ENCODE data around the gene S100B. TPM values are rescaled to one million over a fixed set of nuclear protein-coding genes. Genes with fewer than 3 reads are reported as not detected.
"Not testable (repeated sequence)": the region's sequence is repeated elsewhere in the genome, so short reads cannot be mapped to it uniquely, and the experiment has no call there.

Gene S100B
- total RNA-seq, 5 donors from 2014 or later (not counting 1 experiment from before 2014, with no cell fraction given), result 0.49 to 11.4 (median 8.9) TPM

DNA sequence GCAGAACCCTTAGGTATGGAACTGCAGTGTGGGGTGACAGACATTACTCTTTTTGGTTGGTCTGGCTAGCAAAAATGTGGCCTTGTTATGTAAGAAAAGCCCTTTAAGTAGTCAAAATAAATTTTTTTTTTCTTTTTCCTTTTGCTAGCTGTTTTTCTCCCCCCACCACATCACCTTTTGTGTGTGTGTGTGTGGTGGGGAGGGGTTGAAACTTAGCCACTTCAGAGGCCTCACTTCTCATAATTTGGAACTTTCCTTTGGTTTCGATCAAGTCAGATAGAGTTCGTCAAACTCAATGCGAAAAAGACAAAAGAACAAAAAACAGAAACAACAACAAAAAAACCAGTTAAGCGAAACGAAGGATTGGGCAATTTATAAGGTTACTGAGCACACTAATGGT is 28.7 kb upstream of the S100B start:
- peak in 2 of 4 experiments; percentile 11 to 40 for ATAC-seq (replicated peaks in 1 of 4)
- H3K36me3 Mint-ChIP-seq, result peaks cover 8% of the 10 kb centered on the region
- no peaks in the 10 kb centered on the region for H3K9me3 Mint-ChIP-seq
- Histone ChIP-seq H3K4me1 (ENCODE audit: control insufficient read depth in 1 of 2, extremely low read depth in 1 of 2, insufficient read depth in 2 of 2, low read length in 2 of 2) (peaks cover 37 to 44% of the 10 kb centered on the region in 2 experiments), H3K4me3 (ENCODE audit: control insufficient read depth in 1 of 2, extremely low read depth in 1 of 2, low read length in 1 of 2) (no peak overlapping the region), H3K36me3 (ENCODE audit: control insufficient read depth in 2 of 2, extremely low read depth in 1 of 2, insufficient read depth in 1 of 2, low read length in 1 of 2) (peaks cover 0 to 4% of the 10 kb centered on the region in 2 donors), H3K9me3 (no peaks in the 10 kb centered on the region), H3K27ac (ENCODE audit: low read length) (peak overlapping the region; percentile 82), H3K27me3 (replicated peaks in 1 of 2; ENCODE audit: control insufficient read depth in 2 of 2, extremely low read depth in 1 of 2, insufficient read depth in 2 of 2, low read length in 1 of 2) (no peaks in the 10 kb centered on the region)
- ChIA-PET CTCF (interaction anchor here in 1 of 2 donors (0.8 to 1.8 kb wide), 4 partner anchors 81 to 134 kb away, joined by 3 to 7 read pairs (median 3); no protein-coding TSS in a partner anchor), POLR2A (interaction anchor here (0.6 to 1.3 kb wide), 2 partner anchors 74 to 82 kb away, joined by 3 to 4 read pairs; no protein-coding TSS in a partner anchor)
- H3K27me3 Mint-ChIP-seq, result no peaks in the 10 kb centered on the region
- DNase-seq, result peak in 25 of 35 experiments; percentile 22 to 71 (median 39)
- peak overlapping the region; percentile 93 to 98 for H3K27ac Mint-ChIP-seq
- whole genome bisulfite sequencing (ENCODE audit: insufficient coverage), result no CpG with 5 or more reads among the region's 5 CpGs
- peaks cover 65 to 71% (median 69%) of the 10 kb centered on the region in 3 donors for H3K4me1 Mint-ChIP-seq
- peak overlapping the region; percentile 95 to 100 (median 97) for H3K4me3 Mint-ChIP-seq

DNA sequence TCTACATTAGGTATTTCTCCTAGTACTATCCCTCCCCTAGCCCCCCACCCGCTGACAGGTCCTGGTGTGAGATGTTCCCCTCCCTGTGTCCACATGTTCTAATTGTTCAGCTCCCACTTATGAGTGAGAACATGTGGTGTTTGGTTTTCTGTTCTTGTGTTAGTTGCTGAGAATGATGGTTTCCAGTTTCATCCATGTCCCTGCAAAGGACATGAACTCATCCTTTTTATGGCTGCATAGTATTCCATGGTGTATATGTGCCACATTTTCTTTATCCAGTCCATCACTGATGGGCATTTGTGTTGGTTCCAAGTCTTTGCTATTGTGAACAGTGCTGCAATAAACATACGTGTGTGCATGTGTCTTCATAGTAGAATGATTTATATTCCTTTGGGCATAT is 26.0 kb upstream of the S100B start:
- H3K4me1 Mint-ChIP-seq, result peaks cover 62 to 73% (median 66%) of the 10 kb centered on the region in 3 donors

DNA sequence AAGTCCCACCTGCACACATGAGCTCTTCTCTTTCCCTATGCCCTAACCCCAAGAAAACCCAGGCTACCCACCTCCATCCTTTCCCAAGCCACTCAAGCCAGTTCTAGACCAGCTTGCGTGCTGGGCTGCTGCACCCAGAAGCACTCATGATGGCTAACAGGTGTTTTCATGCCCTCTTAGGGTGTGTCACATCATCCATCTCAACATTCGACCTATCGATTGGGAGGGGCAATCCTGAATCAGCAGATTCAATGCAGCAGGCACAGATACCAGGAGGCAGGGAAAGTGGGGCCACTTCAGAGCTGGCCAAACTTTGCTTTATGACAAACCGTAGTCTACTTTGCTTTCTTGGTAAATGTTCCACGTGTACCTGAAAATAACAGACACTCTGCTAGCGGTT is 24.0 kb upstream of the S100B start:
- Mint-ChIP-seq H3K9me3 (peaks cover 0 to 8% (median 0%) of the 10 kb centered on the region in 3 donors), H3K4me1 (peaks cover 55 to 73% (median 60%) of the 10 kb centered on the region in 3 donors), H3K27ac (peak overlapping the region in 1 of 2 donors; percentile 96), H3K4me3 (no peak overlapping the region), H3K36me3 (peaks cover 5% of the 10 kb centered on the region), H3K27me3 (no peaks in the 10 kb centered on the region)
- no peaks in the 10 kb centered on the region for H3K36me3 ChIP-seq (ENCODE audit: control insufficient read depth in 2 of 2, extremely low read depth in 1 of 2, insufficient read depth in 1 of 2, low read length in 1 of 2)
- H3K4me1 ChIP-seq (ENCODE audit: control insufficient read depth in 1 of 2, extremely low read depth in 1 of 2, insufficient read depth in 2 of 2, low read length in 2 of 2), result peaks cover 36 to 59% of the 10 kb centered on the region in 2 experiments
- ChIA-PET POLR2A (interaction anchor here in 1 of 2 donors (0.9 kb wide), 1 partner anchor 32 kb away, joined by 3 read pairs; no protein-coding TSS in a partner anchor), CTCF (no interaction called here)
- no peaks in the 10 kb centered on the region for H3K27me3 ChIP-seq (replicated peaks in 1 of 2; ENCODE audit: control insufficient read depth in 2 of 2, extremely low read depth in 1 of 2, insufficient read depth in 2 of 2, low read length in 1 of 2)
- DNase-seq, result no peak
- 100% methylated on average over 5 of the region's 6 CpGs for WGBS (ENCODE audit: insufficient coverage)
- H3K4me3 ChIP-seq (ENCODE audit: control insufficient read depth in 1 of 2, extremely low read depth in 1 of 2, low read length in 1 of 2), result no peak overlapping the region
- no peak overlapping the region for H3K27ac ChIP-seq (ENCODE audit: low read length)
- no peak for ATAC-seq (replicated peaks in 1 of 4)
- no peaks in the 10 kb centered on the region for H3K9me3 ChIP-seq

More for the DNA sequence above, 26.0 kb upstream of the S100B start:
- CTCF ChIA-PET; ATAC-seq (replicated peaks in 1 of 4); H3K4me3 ChIP-seq (ENCODE audit: control insufficient read depth in 1 of 2, extremely low read depth in 1 of 2, low read length in 1 of 2); H3K4me3 Mint-ChIP-seq; H3K9me3 ChIP-seq; POLR2A ChIA-PET; H3K9me3 Mint-ChIP-seq; H3K27me3 Mint-ChIP-seq; H3K27ac ChIP-seq (ENCODE audit: low read length); H3K27me3 ChIP-seq (replicated peaks in 1 of 2; ENCODE audit: control insufficient read depth in 2 of 2, extremely low read depth in 1 of 2, insufficient read depth in 2 of 2, low read length in 1 of 2); H3K36me3 ChIP-seq (ENCODE audit: control insufficient read depth in 2 of 2, extremely low read depth in 1 of 2, insufficient read depth in 1 of 2, low read length in 1 of 2); H3K36me3 Mint-ChIP-seq; DNase-seq: not testable (repeated sequence)
- WGBS (ENCODE audit: insufficient coverage), result no CpG with 5 or more reads among the region's 2 CpGs
- H3K27ac Mint-ChIP-seq, result peak overlapping the region in 1 of 2 donors; percentile 58
- peaks cover 46 to 55% of the 10 kb centered on the region in 2 experiments for H3K4me1 ChIP-seq (ENCODE audit: control insufficient read depth in 1 of 2, extremely low read depth in 1 of 2, insufficient read depth in 2 of 2, low read length in 2 of 2)

DNA sequence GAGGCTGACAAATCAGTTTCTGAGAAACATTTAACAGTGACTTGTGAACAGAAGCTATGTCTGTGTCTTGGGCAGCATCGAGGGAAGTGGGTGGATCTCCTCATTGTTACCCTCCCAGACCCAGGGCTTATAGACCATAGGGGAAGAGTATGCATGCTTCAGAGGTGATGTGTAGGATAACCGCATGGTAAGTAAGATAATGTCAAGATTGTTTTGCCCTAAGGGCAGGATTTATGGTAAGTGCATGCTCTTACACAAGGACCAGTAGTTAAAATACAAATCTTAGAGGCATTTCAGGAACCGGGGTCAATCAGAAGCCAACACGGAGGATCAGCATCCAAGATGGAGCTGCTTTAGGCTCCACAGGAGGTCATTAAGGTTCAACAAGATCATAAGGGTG is 22.8 kb upstream of the S100B start:
- H3K36me3 Mint-ChIP-seq, result peaks cover 5% of the 10 kb centered on the region
- no peaks in the 10 kb centered on the region for H3K27me3 Mint-ChIP-seq
- H3K4me3 Mint-ChIP-seq, result peak overlapping the region in 1 of 3 donors; percentile 63
- Histone ChIP-seq H3K27ac (ENCODE audit: low read length) (peak overlapping the region; percentile 24), H3K4me1 (ENCODE audit: control insufficient read depth in 1 of 2, extremely low read depth in 1 of 2, insufficient read depth in 2 of 2, low read length in 2 of 2) (peaks cover 33 to 58% of the 10 kb centered on the region in 2 experiments), H3K27me3 (replicated peaks in 1 of 2; ENCODE audit: control insufficient read depth in 2 of 2, extremely low read depth in 1 of 2, insufficient read depth in 2 of 2, low read length in 1 of 2) (no peaks in the 10 kb centered on the region), H3K4me3 (ENCODE audit: control insufficient read depth in 1 of 2, extremely low read depth in 1 of 2, low read length in 1 of 2) (no peak overlapping the region), H3K9me3 (no peaks in the 10 kb centered on the region), H3K36me3 (ENCODE audit: control insufficient read depth in 2 of 2, extremely low read depth in 1 of 2, insufficient read depth in 1 of 2, low read length in 1 of 2) (no peaks in the 10 kb centered on the region)
- WGBS (ENCODE audit: insufficient coverage), result 96% methylated on average over 3 of the region's 4 CpGs
- DNase-seq (no peak), ATAC-seq (replicated peaks in 1 of 4) (no peak)
- ChIA-PET POLR2A (interaction anchor here in 1 of 2 donors (0.9 kb wide), 1 partner anchor 31 kb away, joined by 3 read pairs; no protein-coding TSS in a partner anchor), CTCF (no interaction called here)
- H3K4me1 Mint-ChIP-seq, result peaks cover 49 to 66% (median 54%) of the 10 kb centered on the region in 3 donors
- H3K27ac Mint-ChIP-seq, result peak overlapping the region; percentile 53 to 96
- H3K9me3 Mint-ChIP-seq, result peaks cover 0 to 8% (median 0%) of the 10 kb centered on the region in 3 donors

DNA sequence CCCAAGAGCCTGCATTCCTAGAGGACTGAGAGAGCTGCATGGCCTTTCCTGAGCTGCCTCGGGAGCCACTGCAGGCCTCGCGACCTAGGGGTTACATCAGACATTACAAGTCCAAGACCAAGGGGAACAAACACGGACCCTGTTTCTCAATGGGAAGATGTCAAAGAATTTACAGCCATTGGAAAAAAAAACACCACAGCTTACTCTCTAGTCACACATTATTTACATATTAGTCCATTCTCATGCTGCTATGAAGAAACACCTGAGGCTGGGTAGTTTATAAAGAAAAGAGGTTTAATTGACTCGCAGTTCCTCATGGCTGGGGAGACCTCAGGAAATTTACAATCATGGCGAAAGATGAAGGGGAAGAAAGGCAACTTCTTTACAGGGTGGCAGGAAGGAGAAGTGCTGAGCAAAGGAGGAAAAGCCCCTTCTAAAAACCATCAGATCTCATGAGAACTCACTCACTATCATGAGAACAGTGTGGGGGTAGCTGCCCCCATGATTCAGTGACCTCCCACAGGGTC is 22.2 kb upstream of the S100B start:
- H3K36me3 ChIP-seq (ENCODE audit: control insufficient read depth in 2 of 2, extremely low read depth in 1 of 2, insufficient read depth in 1 of 2, low read length in 1 of 2), result no peaks in the 10 kb centered on the region
- DNase-seq (no peak), ATAC-seq (replicated peaks in 1 of 4) (no peak)
- peaks cover 31 to 65% of the 10 kb centered on the region in 2 experiments for H3K4me1 ChIP-seq (ENCODE audit: control insufficient read depth in 1 of 2, extremely low read depth in 1 of 2, insufficient read depth in 2 of 2, low read length in 2 of 2)
- CTCF ChIA-PET, result no interaction called here
- H3K4me3 Mint-ChIP-seq, result peak overlapping the region in 1 of 3 donors; percentile 63
- peak overlapping the region; percentile 58 for H3K27ac ChIP-seq (ENCODE audit: low read length)
- peaks cover 0 to 8% (median 0%) of the 10 kb centered on the region in 3 donors for H3K9me3 Mint-ChIP-seq
- H3K27me3 ChIP-seq (replicated peaks in 1 of 2; ENCODE audit: control insufficient read depth in 2 of 2, extremely low read depth in 1 of 2, insufficient read depth in 2 of 2, low read length in 1 of 2), result no peaks in the 10 kb centered on the region
- H3K4me1 Mint-ChIP-seq, result peaks cover 49 to 66% (median 54%) of the 10 kb centered on the region in 3 donors
- no peaks in the 10 kb centered on the region for H3K27me3 Mint-ChIP-seq
- no peaks in the 10 kb centered on the region for H3K9me3 ChIP-seq
- H3K36me3 Mint-ChIP-seq, result peaks cover 5% of the 10 kb centered on the region
- WGBS (ENCODE audit: insufficient coverage), result no CpG with 5 or more reads among the region's 6 CpGs
- H3K4me3 ChIP-seq (ENCODE audit: control insufficient read depth in 1 of 2, extremely low read depth in 1 of 2, low read length in 1 of 2), result peak overlapping the region in 1 of 2 donors; percentile 23
- POLR2A ChIA-PET, result interaction anchor here (0.8 to 1.0 kb wide), 2 partner anchors 8 to 22 kb away, joined by 4 to 6 read pairs; partner anchors contain the start of gene S100B (in 1 of the 2)
- H3K27ac Mint-ChIP-seq, result peak overlapping the region; percentile 87 to 96

DNA sequence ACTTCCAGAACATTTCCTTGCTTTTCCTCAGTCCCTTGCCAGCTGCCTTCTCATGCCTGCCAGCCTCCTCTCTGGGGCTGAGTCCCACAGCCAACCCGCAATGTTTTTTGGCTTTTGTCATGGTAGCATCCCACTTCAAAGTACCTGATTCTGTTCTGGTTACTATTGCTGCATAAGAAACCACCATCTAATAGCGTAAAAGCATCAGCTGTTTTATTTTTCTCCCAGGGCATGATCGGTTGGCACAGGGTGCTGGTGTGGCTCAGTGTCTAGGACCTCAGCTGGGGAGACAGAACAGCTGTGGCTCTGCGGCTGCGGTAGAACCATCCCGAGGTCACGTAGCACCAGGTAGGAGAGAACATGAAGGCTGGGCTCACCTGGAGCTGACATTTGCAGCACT is 21.7 kb upstream of the S100B start:
- peaks cover 51 to 71% (median 59%) of the 10 kb centered on the region in 3 donors for H3K4me1 Mint-ChIP-seq
- ATAC-seq (replicated peaks in 1 of 4) (peak; percentile 38 to 78 (median 44)), DNase-seq (peak in 30 of 35 experiments; percentile 10 to 77 (median 41))
- no peaks in the 10 kb centered on the region for H3K27me3 Mint-ChIP-seq
- peaks cover 5% of the 10 kb centered on the region for H3K36me3 Mint-ChIP-seq
- H3K4me3 Mint-ChIP-seq, result peak overlapping the region in 1 of 3 donors; percentile 63
- Histone ChIP-seq H3K36me3 (ENCODE audit: control insufficient read depth in 2 of 2, extremely low read depth in 1 of 2, insufficient read depth in 1 of 2, low read length in 1 of 2) (no peaks in the 10 kb centered on the region), H3K9me3 (no peaks in the 10 kb centered on the region), H3K27ac (ENCODE audit: low read length) (peak overlapping the region; percentile 58), H3K4me1 (ENCODE audit: control insufficient read depth in 1 of 2, extremely low read depth in 1 of 2, insufficient read depth in 2 of 2, low read length in 2 of 2) (peaks cover 35 to 70% of the 10 kb centered on the region in 2 experiments), H3K27me3 (replicated peaks in 1 of 2; ENCODE audit: control insufficient read depth in 2 of 2, extremely low read depth in 1 of 2, insufficient read depth in 2 of 2, low read length in 1 of 2) (no peaks in the 10 kb centered on the region), H3K4me3 (ENCODE audit: control insufficient read depth in 1 of 2, extremely low read depth in 1 of 2, low read length in 1 of 2) (no peak overlapping the region)
- 44% methylated on average over 6 of the region's 7 CpGs for WGBS (ENCODE audit: insufficient coverage)
- CTCF ChIA-PET, result interaction anchor here in 1 of 2 donors (0.5 kb wide), 1 partner anchor 301 kb away, joined by 3 read pairs; no protein-coding TSS in a partner anchor
- peak overlapping the region; percentile 87 to 96 for H3K27ac Mint-ChIP-seq
- POLR2A ChIA-PET, result interaction anchor here (0.8 to 1.0 kb wide), 2 partner anchors 8 to 22 kb away, joined by 4 to 6 read pairs; partner anchors contain the start of gene S100B (in 1 of the 2)
- peaks cover 0 to 8% (median 0%) of the 10 kb centered on the region in 3 donors for H3K9me3 Mint-ChIP-seq
